H1 (cell line): Measurements from ENCODE around the gene TMIGD2. TPM values are rescaled to one million over a fixed set of nuclear protein-coding genes. Genes with fewer than 3 reads are reported as not detected.

Experiments
- BACH1 ChIP-seq: IDR thresholded peaks from 2 replicates; pipeline ENCODE4 v1.6.1; 2012; ENCODE audit warnings: low read length, improper control_type of control experiment
- EGR1 ChIP-seq: IDR thresholded peaks from 2 replicates; pipeline ENCODE4 v1.6.1; 2011; ENCODE audit warnings: low read depth, low read length, borderline replicate concordance
- KDM1A ChIP-seq: fragments of 200-600, 300-600 bp; sonication (generic); IDR thresholded peaks from 2 replicates; pipeline ENCODE4 v1.7.1; 2016; ENCODE audit warnings: mild to moderate bottlenecking, low read length, borderline replicate concordance
- KDM4A ChIP-seq: IDR thresholded peaks from one replicate; pipeline ENCODE4 v1.7.1; 2012; ENCODE audit warnings: low read depth, mild to moderate bottlenecking, moderate library complexity, low read length, inconsistent platforms; ENCODE audit not compliant: severe bottlenecking
- TEAD4 ChIP-seq: IDR thresholded peaks from 2 replicates; pipeline ENCODE4 v1.6.1; 2012; ENCODE audit warnings: low read depth, low read length, inconsistent platforms, mixed read lengths
- polyA plus RNA-seq, 7 experiments: library from polyadenylated mRNA; depleted of rRNA in 3 of 7; stranded (reverse) in 5 of 7; unstranded in 2 of 7; fragments of >200 nt in 5 of 7; fragments of 200-250 nt in 2 of 7; gene quantifications; 1 replicate in 5 of 7; 2 replicates in 1 of 7; 4 replicates in 1 of 7; pipeline versions ENCODE4 v1.2.1 to v1.2.3, GENCODE V29; 2011 to 2013; ENCODE audit warnings: missing spikeins in 2 of 7, mixed read lengths in 2 of 7
- total RNA-seq: library from RNA; stranded (reverse); fragmentation: NEBNext Ultra II Directional; extraction: Animal tissue kit (Norgen Biotek cat#: 25700); gene quantifications from 2 replicates; pipeline ENCODE4 v1.2.1, GENCODE V29; 2021

Gene TMIGD2
- total and polyA plus RNA-seq, 2 of the 8 experiments (the other 6 are each of a cell fraction or from before 2014, with no cell fraction given), result 0.39 to 0.41 TPM

- TF ChIP-seq KDM1A (no peak), BACH1 (no peak), TEAD4 (no peak), EGR1 (0 out of 2 replicates have a peak, but pooled peaks have one; percentile 4), KDM4A (peak; percentile 71)
These were observed 22.4 kb downstream of the TMIGD2 start (continued) for GRCh38 chr19:4279530-4280422.
